B cell (primary cell): ENCODE measurements around the gene PCDH9.

Experiments used
- EZH2 ChIP-seq: IDR thresholded peaks from 2 replicates; pipeline ENCODE4 v1.6.1; 2012; ENCODE audit warnings: borderline replicate concordance, low read depth, mild to moderate bottlenecking, moderate library complexity, low read length; ENCODE audit not compliant: insufficient read depth, poor library complexity, severe bottlenecking
- TF ChIP-seq, protein P1 (sequence below): fragments of 200-600 bp; IDR thresholded peaks from one replicate; pipeline ENCODE4 v1.8.0; 2022; ENCODE audit warnings: antibody characterized with exemption, mild to moderate bottlenecking

DNA sequence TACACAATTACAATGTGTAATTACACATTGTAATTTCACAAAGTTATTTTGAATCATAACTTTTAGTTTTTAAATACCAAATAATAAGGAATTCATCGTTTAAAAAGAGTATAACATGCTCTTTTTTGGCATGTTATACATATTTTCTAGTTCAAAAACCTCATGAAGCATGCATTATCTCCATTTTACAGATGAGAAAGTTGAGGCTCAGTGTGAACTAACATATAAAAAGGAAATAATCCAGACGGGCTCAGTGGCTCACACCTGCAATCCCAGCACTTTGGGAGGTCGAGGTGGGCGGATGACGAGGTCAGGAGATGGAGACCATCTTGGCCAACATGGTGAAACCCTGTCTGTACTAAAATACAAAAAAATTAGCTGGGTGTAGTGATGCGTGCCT lies 107.9 kb downstream of the PCDH9 start:
- TF ChIP-seq, protein P1, sequence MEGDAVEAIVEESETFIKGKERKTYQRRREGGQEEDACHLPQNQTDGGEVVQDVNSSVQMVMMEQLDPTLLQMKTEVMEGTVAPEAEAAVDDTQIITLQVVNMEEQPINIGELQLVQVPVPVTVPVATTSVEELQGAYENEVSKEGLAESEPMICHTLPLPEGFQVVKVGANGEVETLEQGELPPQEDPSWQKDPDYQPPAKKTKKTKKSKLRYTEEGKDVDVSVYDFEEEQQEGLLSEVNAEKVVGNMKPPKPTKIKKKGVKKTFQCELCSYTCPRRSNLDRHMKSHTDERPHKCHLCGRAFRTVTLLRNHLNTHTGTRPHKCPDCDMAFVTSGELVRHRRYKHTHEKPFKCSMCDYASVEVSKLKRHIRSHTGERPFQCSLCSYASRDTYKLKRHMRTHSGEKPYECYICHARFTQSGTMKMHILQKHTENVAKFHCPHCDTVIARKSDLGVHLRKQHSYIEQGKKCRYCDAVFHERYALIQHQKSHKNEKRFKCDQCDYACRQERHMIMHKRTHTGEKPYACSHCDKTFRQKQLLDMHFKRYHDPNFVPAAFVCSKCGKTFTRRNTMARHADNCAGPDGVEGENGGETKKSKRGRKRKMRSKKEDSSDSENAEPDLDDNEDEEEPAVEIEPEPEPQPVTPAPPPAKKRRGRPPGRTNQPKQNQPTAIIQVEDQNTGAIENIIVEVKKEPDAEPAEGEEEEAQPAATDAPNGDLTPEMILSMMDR: no peak
- no peak for TF ChIP-seq EZH2
